H9 (cell line): Measurements from ENCODE around the gene RABGAP1L. TPM values are rescaled to one million over a fixed set of nuclear protein-coding genes. Genes with fewer than 3 reads are reported as not detected.

Experiments
- total RNA-seq: library from RNA; stranded (reverse); gene quantifications from 2 replicates; pipeline ENCODE4 v1.2.1, GENCODE V29; 2021

RABGAP1L gene
- total RNA-seq, 1 experiment from 2014 or later: 147 TPM

Other genes with a start within 250 kb of the RABGAP1L start
- not detected in 2 replicates for gene SERPINC1, start 242.2 kb upstream of the RABGAP1L start, total RNA-seq
- 33.3 and 36.1 TPM in 2 replicates for gene RC3H1, start 137.2 kb upstream of the RABGAP1L start, total RNA-seq